Measurements from ENCODE around the gene MAGEA9B. TPM values are rescaled to one million over a fixed set of nuclear protein-coding genes. Genes with fewer than 3 reads are reported as not detected.
"Not testable (repeated sequence)": the region's sequence is repeated elsewhere in the genome, so short reads cannot be mapped to it uniquely, and the experiment has no call there.

Gene MAGEA9B
- not detected for total RNA-seq

- TF ChIP-seq CTCF (IDR thresholded peaks at IDR 0.05; ENCODE audit: low read depth): not testable (repeated sequence)
These were observed at the start of gene MAGEA9B for GRCh38 chrX:149587359-149587758. Gene MAGEA9B (minus strand): TSS chrX:149587459. CDS start chrX:149583179, 4,280 bp downstream.

- no peak for TF ChIP-seq CTCF (IDR thresholded peaks at IDR 0.05; ENCODE audit: low read depth)
These were observed 46.3 kb upstream of the MAGEA9B start for GRCh38 chrX:149633511-149633910.

GRCh38 chrX:149631234-149632165 lies 44.2 kb upstream of the MAGEA9B start, which contains the start of gene TMEM185A:
Gene TMEM185A (minus strand): TSS chrX:149631792. CDS start chrX:149631580, 212 bp downstream.
- no peak for TF ChIP-seq CTCF (IDR thresholded peaks at IDR 0.05; ENCODE audit: low read depth)

- TF ChIP-seq CTCF (IDR thresholded peaks at IDR 0.05; ENCODE audit: low read depth): no peak
These were observed 43.5 kb upstream of the MAGEA9B start for GRCh38 chrX:149630681-149631233.

- no peak for TF ChIP-seq CTCF (IDR thresholded peaks at IDR 0.05; ENCODE audit: low read depth)
These were observed 42.6 kb upstream of the MAGEA9B start for GRCh38 chrX:149629730-149630387.

- TF ChIP-seq CTCF (IDR thresholded peaks at IDR 0.05; ENCODE audit: low read depth): no peak
These were observed 41.5 kb upstream of the MAGEA9B start for GRCh38 chrX:149628768-149629167.

GRCh38 chrX:149628280-149628679 lies 41.0 kb upstream of the MAGEA9B start:
- TF ChIP-seq CTCF (IDR thresholded peaks at IDR 0.05; ENCODE audit: low read depth): no peak

Data from subcutaneous adipose tissue (tissue), 4 donors.